B cell (primary cell): ENCODE measurements around the gene TAGLN3. TPM values are rescaled to one million over a fixed set of nuclear protein-coding genes. Genes with fewer than 3 reads are reported as not detected.

ENCODE experiments used
- ATAC-seq: fragments of 200-7000 bp; cut with Tn5 transposase; one replicate; pipeline ENCODE4 v1.10.0; 2021; ENCODE audit warnings: low read depth, mild to moderate bottlenecking, moderate number of reproducible peaks, moderate library complexity
- CTCF ChIA-PET: fragments of 350-600 bp; sonication (Branson Sonifier 250); formaldehyde crosslinking; loops from one replicate; lab custom pipeline; 2021; ENCODE audit warnings: antibody characterized with exemption, inconsistent platforms; lab: Charles Lee
- POLR2A ChIA-PET: fragments of 350-600 bp; sonication (Branson Sonifier 250); formaldehyde crosslinking; loops from one replicate; lab custom pipeline; 2021; ENCODE audit warnings: antibody characterized with exemption; lab: Charles Lee
- DNase-seq: peaks from one replicate; pipeline ENCODE4 v3.0.0; 2013
- H2AFZ ChIP-seq: 2 replicates; pipeline ENCODE4 v1.6.1; 2012; ENCODE audit warnings: mild to moderate bottlenecking, low read depth, low read length; ENCODE audit not compliant: insufficient read depth, poor library complexity, severe bottlenecking
- H3K27ac ChIP-seq, 2 donors: 1 replicate in 1 of 2; 2 replicates in 1 of 2; pipeline ENCODE4 v1.5.1; 2012 to 2013; ENCODE audit warnings: low read length in 2 of 2, mild to moderate bottlenecking in 2 of 2, moderate library complexity in 1 of 2
- H3K27me3 ChIP-seq, 4 experiments: fragments of 200-600 bp in 1 of 4; sonication (generic) in 1 of 4; replicated peaks in 1 of 4; 1 replicate in 2 of 4; 2 replicates in 2 of 4; pipeline versions ENCODE4 v1.6.1 to v1.7.0; 2013 to 2016; ENCODE audit warnings: low read length in 3 of 4, mild to moderate bottlenecking in 2 of 4, mixed read lengths in 1 of 4, moderate library complexity in 1 of 4; ENCODE audit not compliant: insufficient read depth in 4 of 4, control insufficient read depth in 3 of 4; ENCODE audit errors: control extremely low read depth in 1 of 4
- H3K36me3 ChIP-seq, 2 experiments: replicated peaks in 1 of 2; 1 replicate in 1 of 2; 2 replicates in 1 of 2; pipeline versions ENCODE4 v1.6.1 to v1.7.1; 2013; ENCODE audit warnings: low read length in 1 of 2; ENCODE audit not compliant: insufficient read depth in 2 of 2, control insufficient read depth in 1 of 2; ENCODE audit errors: control extremely low read depth in 1 of 2, extremely low read depth in 1 of 2
- H3K4me1 ChIP-seq, 2 donors: fragments of 200-600 bp in 1 of 2; sonication (generic) in 1 of 2; 1 replicate in 1 of 2; 2 replicates in 1 of 2; pipeline versions ENCODE4 v1.5.1 to v1.6.1; 2013 to 2017; ENCODE audit warnings: low read length in 2 of 2; ENCODE audit not compliant: control insufficient read depth in 2 of 2, insufficient read depth in 2 of 2
- H3K4me2 ChIP-seq: replicated peaks from 2 replicates; pipeline ENCODE3; 2012; ENCODE audit warnings: mild to moderate bottlenecking, low read depth, low read length; ENCODE audit not compliant: poor library complexity, severe bottlenecking
- H3K4me3 ChIP-seq, 5 experiments: fragments of 200-600 bp in 1 of 5; sonication (generic) in 1 of 5; 1 replicate in 3 of 5; 2 replicates in 2 of 5; pipeline versions ENCODE4 v1.5.1 to v1.7.0; 2011 to 2016; ENCODE audit warnings: low read length in 4 of 5, mild to moderate bottlenecking in 4 of 5, low read depth in 2 of 5, control low read depth in 1 of 5, moderate library complexity in 1 of 5; ENCODE audit not compliant: insufficient read depth in 1 of 5; ENCODE audit errors: control extremely low read depth in 1 of 5, extremely low read depth in 1 of 5
- H3K79me2 ChIP-seq: fragments of 200-600 bp; sonication (generic); one replicate; pipeline ENCODE4 v1.6.0; 2016; ENCODE audit warnings: low read length; ENCODE audit not compliant: control insufficient read depth, insufficient read depth
- H3K9ac ChIP-seq: fragments of 200-600 bp; sonication (generic); 2 replicates; pipeline ENCODE4 v1.6.1; 2017; ENCODE audit warnings: mild to moderate bottlenecking, low read length, moderate library complexity
- H3K9me3 ChIP-seq, 3 donors: one replicate each; pipeline versions ENCODE4 v1.6.1 to v1.7.1; 2013; ENCODE audit warnings: low read length in 2 of 3; ENCODE audit not compliant: control insufficient read depth in 2 of 3, insufficient read depth in 1 of 3; ENCODE audit errors: control extremely low read depth in 1 of 3
- H4K20me1 ChIP-seq: 2 replicates; pipeline ENCODE4 v1.6.0; 2012; ENCODE audit warnings: mild to moderate bottlenecking, low read length; ENCODE audit not compliant: insufficient read depth, control insufficient read depth, poor library complexity, severe bottlenecking
- H3K27ac Mint-ChIP-seq: one replicate; pipeline ENCODE4 v1.8.0; 2021; ENCODE audit warnings: mixed read lengths
- H3K27me3 Mint-ChIP-seq: one replicate; pipeline ENCODE4 v1.8.0; 2021; ENCODE audit warnings: mixed read lengths
- H3K4me1 Mint-ChIP-seq: one replicate; pipeline ENCODE4 v1.8.0; 2021; ENCODE audit warnings: mixed read lengths
- H3K4me3 Mint-ChIP-seq: one replicate; pipeline ENCODE4 v1.8.0; 2021; ENCODE audit warnings: mixed read lengths
- H3K9me3 Mint-ChIP-seq: one replicate; pipeline ENCODE4 v1.8.0; 2022; ENCODE audit warnings: mixed read lengths; ENCODE audit not compliant: insufficient read depth
- CTCF ChIP-seq: fragments of 200-600 bp; IDR thresholded peaks from one replicate; pipeline ENCODE4 v1.8.0; 2022; ENCODE audit warnings: antibody characterized with exemption, mild to moderate bottlenecking
- EZH2 ChIP-seq: IDR thresholded peaks from 2 replicates; pipeline ENCODE4 v1.6.1; 2012; ENCODE audit warnings: borderline replicate concordance, low read depth, mild to moderate bottlenecking, moderate library complexity, low read length; ENCODE audit not compliant: insufficient read depth, poor library complexity, severe bottlenecking
- WGBS: methylation state at CpG from one replicate; pipeline ENCODE4 v1.1.5; 2013; ENCODE audit warnings: missing lambda C conversion rate; ENCODE audit not compliant: insufficient coverage; 5-methylcytosine and 5-hydroxymethylcytosine counted together
- intact Hi-C: fragments of 100-400 bp; cut with micrococcal nuclease; formaldehyde crosslinking; loops from one replicate; pipeline ENCODE4 v1.10.0; 2022
- polyA plus RNA-seq: library from polyadenylated mRNA; depleted of rRNA; stranded (reverse); fragments of >200 nt; gene quantifications from 2 replicates; pipeline ENCODE4 v1.2.3, GENCODE V29; 2012
- total RNA-seq, 2 donors: library from RNA; stranded (reverse); fragments of 120-200 nt in 1 of 2; gene quantifications; 1 replicate in 1 of 2; 2 replicates in 1 of 2; pipeline versions ENCODE4 v1.2.3 to v1.2.4, GENCODE V29; 2013 to 2022

The TAGLN3 gene
- total and polyA plus RNA-seq, 2 donors (not counting 1 experiment from before 2014, with no cell fraction given): not detected

GRCh38 chr3:111989061-111989678 lies 9.6 kb upstream of the TAGLN3 start:
- H3K9ac ChIP-seq: no peak overlapping the region
- H4K20me1 ChIP-seq: peaks cover 12% of the 10 kb centered on the region
- no peaks in the 10 kb centered on the region for H3K27me3 ChIP-seq
- intact Hi-C loops: loop anchor here (1.0 kb wide), 3 partner anchors 10 to 54 kb away; partner anchors contain the start of gene ABHD10
- no peaks in the 10 kb centered on the region for H3K9me3 ChIP-seq
- H3K4me1 Mint-ChIP-seq: peaks cover 12% of the 10 kb centered on the region
- no peaks in the 10 kb centered on the region for H3K4me1 ChIP-seq
- H3K27ac Mint-ChIP-seq: no peak overlapping the region
- no CpG with 5 or more reads among the region's 3 CpGs for WGBS
- TF ChIP-seq EZH2 (no peak), CTCF (peak; percentile 80)
- peak; percentile 55 for DNase-seq
- H3K27me3 Mint-ChIP-seq: no peaks in the 10 kb centered on the region
- POLR2A ChIA-PET: interaction anchor here (1.3 kb wide), 1 partner anchor 10 kb away, joined by 3 read pairs; no protein-coding TSS in a partner anchor
- H3K4me3 Mint-ChIP-seq: no peak overlapping the region
- H3K27ac ChIP-seq: no peak overlapping the region
- ATAC-seq: peak; percentile 76
- H2AFZ ChIP-seq: no peak overlapping the region
- H3K79me2 ChIP-seq: peaks cover 6% of the 10 kb centered on the region
- no peak overlapping the region for H3K4me3 ChIP-seq
- H3K4me2 ChIP-seq: no peak overlapping the region
- H3K36me3 ChIP-seq: peaks cover 11 to 55% of the 10 kb centered on the region in 2 experiments
- H3K9me3 Mint-ChIP-seq: no peaks in the 10 kb centered on the region
- CTCF ChIA-PET: interaction anchor here (0.6 to 6.8 kb wide), 27 partner anchors 8 to 1288 kb away, joined by 3 to 81 read pairs (median 4); partner anchors contain the start of genes ABHD10, SLC35A5 and TAGLN3

- Mint-ChIP-seq H3K27ac (no peak overlapping the region), H3K4me3 (no peak overlapping the region), H3K27me3 (no peaks in the 10 kb centered on the region), H3K9me3 (no peaks in the 10 kb centered on the region), H3K4me1 (peaks cover 5% of the 10 kb centered on the region)
- H4K20me1 ChIP-seq: peaks cover 10% of the 10 kb centered on the region
- POLR2A ChIA-PET: no interaction called here
- intact Hi-C loops: no loop called here
- no peak overlapping the region for H3K4me3 ChIP-seq
- TF ChIP-seq EZH2 (no peak), CTCF (no peak)
- ATAC-seq: no peak
- DNase-seq: no peak
- peaks cover 3 to 32% of the 10 kb centered on the region in 2 experiments for H3K36me3 ChIP-seq
- no peak overlapping the region for H3K9ac ChIP-seq
- no peaks in the 10 kb centered on the region for H3K9me3 ChIP-seq
- H3K27ac ChIP-seq: no peak overlapping the region
- no peaks in the 10 kb centered on the region for H3K4me1 ChIP-seq
- H3K4me2 ChIP-seq: no peak overlapping the region
- CTCF ChIA-PET: interaction anchor here (0.8 to 6.8 kb wide), 4 partner anchors 8 to 48 kb away, joined by 3 to 81 read pairs (median 4); no protein-coding TSS in a partner anchor
- 100% methylated on average over 1 of the region's 2 CpGs for WGBS
- H3K79me2 ChIP-seq: no peaks in the 10 kb centered on the region
- H3K27me3 ChIP-seq: peaks cover 0 to 3% (median 0%) of the 10 kb centered on the region in 4 experiments
- no peak overlapping the region for H2AFZ ChIP-seq
Observed at GRCh38 chr3:111993038-111993437, 5.7 kb upstream of the TAGLN3 start.
